B cell (primary cell): ENCODE measurements around the gene TBC1D12.

ENCODE experiments used
- EZH2 ChIP-seq: IDR thresholded peaks from 2 replicates; pipeline ENCODE4 v1.6.1; 2012; ENCODE audit warnings: borderline replicate concordance, low read depth, mild to moderate bottlenecking, moderate library complexity, low read length; ENCODE audit not compliant: insufficient read depth, poor library complexity, severe bottlenecking
- TF ChIP-seq, protein P1 (sequence below): fragments of 200-600 bp; IDR thresholded peaks from one replicate; pipeline ENCODE4 v1.8.0; 2022; ENCODE audit warnings: antibody characterized with exemption, mild to moderate bottlenecking

DNA sequence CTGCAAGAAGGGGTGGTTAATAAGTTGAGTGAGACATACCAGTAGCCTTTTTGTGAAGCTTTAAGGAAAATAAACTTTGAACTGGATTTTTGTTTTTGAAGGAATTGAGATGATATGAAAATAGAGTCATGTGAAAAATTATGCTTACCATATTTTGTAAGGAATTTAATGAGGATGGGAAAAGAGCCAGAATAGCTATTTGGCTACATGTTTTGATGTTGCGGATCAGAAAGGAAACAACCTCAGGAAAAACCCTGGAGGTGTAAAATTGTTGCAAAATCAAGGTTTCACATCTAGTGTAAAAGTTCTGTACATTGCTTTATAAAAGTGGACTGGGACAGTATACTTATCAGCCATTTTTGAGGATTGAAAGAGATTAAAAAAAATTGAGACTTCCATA lies 15.0 kb downstream of the TBC1D12 start:
- TF ChIP-seq, protein P1, sequence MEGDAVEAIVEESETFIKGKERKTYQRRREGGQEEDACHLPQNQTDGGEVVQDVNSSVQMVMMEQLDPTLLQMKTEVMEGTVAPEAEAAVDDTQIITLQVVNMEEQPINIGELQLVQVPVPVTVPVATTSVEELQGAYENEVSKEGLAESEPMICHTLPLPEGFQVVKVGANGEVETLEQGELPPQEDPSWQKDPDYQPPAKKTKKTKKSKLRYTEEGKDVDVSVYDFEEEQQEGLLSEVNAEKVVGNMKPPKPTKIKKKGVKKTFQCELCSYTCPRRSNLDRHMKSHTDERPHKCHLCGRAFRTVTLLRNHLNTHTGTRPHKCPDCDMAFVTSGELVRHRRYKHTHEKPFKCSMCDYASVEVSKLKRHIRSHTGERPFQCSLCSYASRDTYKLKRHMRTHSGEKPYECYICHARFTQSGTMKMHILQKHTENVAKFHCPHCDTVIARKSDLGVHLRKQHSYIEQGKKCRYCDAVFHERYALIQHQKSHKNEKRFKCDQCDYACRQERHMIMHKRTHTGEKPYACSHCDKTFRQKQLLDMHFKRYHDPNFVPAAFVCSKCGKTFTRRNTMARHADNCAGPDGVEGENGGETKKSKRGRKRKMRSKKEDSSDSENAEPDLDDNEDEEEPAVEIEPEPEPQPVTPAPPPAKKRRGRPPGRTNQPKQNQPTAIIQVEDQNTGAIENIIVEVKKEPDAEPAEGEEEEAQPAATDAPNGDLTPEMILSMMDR: no peak
- no peak for TF ChIP-seq EZH2
